ENCODE results near the gene DOCK1. TPM values are rescaled to one million over a fixed set of nuclear protein-coding genes. Genes with fewer than 3 reads are reported as not detected.

Gene DOCK1
- total RNA-seq, 3 donors from 2014 or later = 50.4 to 101 (median 69.2) TPM

- intact Hi-C loops (cut with DNase I; ENCODE audit: low total_unique reads) = no loop called here
- TF ChIP-seq CTCF (IDR thresholded peaks at IDR 0.05) = no peak
- no peak for TF ChIP-seq POLR2AphosphoS5 (IDR thresholded peaks at IDR 0.05)
- no peak for TF ChIP-seq POLR2A (IDR thresholded peaks at IDR 0.05)
- Histone ChIP-seq H3K27ac (no peak overlapping the region), H3K9me3 (no peaks in the 10 kb centered on the region), H3K36me3 (no peaks in the 10 kb centered on the region), H3K27me3 (no peaks in the 10 kb centered on the region), H3K4me3 (no peak overlapping the region), H3K4me1 (no peaks in the 10 kb centered on the region)
- no peak for DNase-seq (ENCODE audit: low spot score in 2 of 2)
Observed at GRCh38 chr10:127314797-127315196, 409.6 kb downstream of the DOCK1 start.

GRCh38 chr10:127315888-127316287, 410.7 kb downstream of the DOCK1 start:
- intact Hi-C loops (cut with DNase I; ENCODE audit: low total_unique reads) = no loop called here
- TF ChIP-seq POLR2A (IDR thresholded peaks at IDR 0.05) (no peak), CTCF (IDR thresholded peaks at IDR 0.05) (no peak), POLR2AphosphoS5 (IDR thresholded peaks at IDR 0.05) (no peak)
- no peak for DNase-seq (ENCODE audit: low spot score in 2 of 2)
- H3K27ac ChIP-seq = no peak overlapping the region
- H3K27me3 ChIP-seq = no peaks in the 10 kb centered on the region
- no peak overlapping the region for H3K4me3 ChIP-seq
- no peaks in the 10 kb centered on the region for H3K4me1 ChIP-seq
- H3K9me3 ChIP-seq = no peaks in the 10 kb centered on the region
- H3K36me3 ChIP-seq = no peaks in the 10 kb centered on the region

- intact Hi-C loops (cut with DNase I; ENCODE audit: low total_unique reads) = no loop called here
- Histone ChIP-seq H3K9me3 (no peaks in the 10 kb centered on the region), H3K36me3 (no peaks in the 10 kb centered on the region), H3K27ac (no peak overlapping the region), H3K27me3 (no peaks in the 10 kb centered on the region), H3K4me3 (no peak overlapping the region), H3K4me1 (no peaks in the 10 kb centered on the region)
- no peak for TF ChIP-seq POLR2A (IDR thresholded peaks at IDR 0.05)
- no peak for TF ChIP-seq POLR2AphosphoS5 (IDR thresholded peaks at IDR 0.05)
- no peak for TF ChIP-seq CTCF (IDR thresholded peaks at IDR 0.05)
- no peak for DNase-seq (ENCODE audit: low spot score in 2 of 2)
Observed at GRCh38 chr10:127318396-127318795, 413.2 kb downstream of the DOCK1 start.

GRCh38 chr10:127319271-127319670, 414.0 kb downstream of the DOCK1 start:
- Histone ChIP-seq H3K4me3 (no peak overlapping the region), H3K27ac (no peak overlapping the region), H3K9me3 (no peaks in the 10 kb centered on the region), H3K27me3 (no peaks in the 10 kb centered on the region), H3K4me1 (no peaks in the 10 kb centered on the region), H3K36me3 (no peaks in the 10 kb centered on the region)
- TF ChIP-seq POLR2AphosphoS5 (IDR thresholded peaks at IDR 0.05) (no peak), CTCF (IDR thresholded peaks at IDR 0.05) (no peak), POLR2A (IDR thresholded peaks at IDR 0.05) (no peak)
- intact Hi-C loops (cut with DNase I; ENCODE audit: low total_unique reads) = no loop called here
- DNase-seq (ENCODE audit: low spot score in 2 of 2) = no peak

- intact Hi-C loops (cut with DNase I; ENCODE audit: low total_unique reads) = no loop called here
- TF ChIP-seq POLR2A (IDR thresholded peaks at IDR 0.05) (no peak), CTCF (IDR thresholded peaks at IDR 0.05) (no peak), POLR2AphosphoS5 (IDR thresholded peaks at IDR 0.05) (no peak)
- H3K27ac ChIP-seq = no peak overlapping the region
- no peaks in the 10 kb centered on the region for H3K4me1 ChIP-seq
- H3K4me3 ChIP-seq = no peak overlapping the region
- no peaks in the 10 kb centered on the region for H3K9me3 ChIP-seq
- DNase-seq (ENCODE audit: low spot score in 2 of 2) = no peak
- H3K27me3 ChIP-seq = no peaks in the 10 kb centered on the region
- H3K36me3 ChIP-seq = no peaks in the 10 kb centered on the region
Observed at GRCh38 chr10:127319691-127320090, 414.5 kb downstream of the DOCK1 start.

Measured in breast epithelium (tissue), 4 donors.